RWPE2 (cell line): ENCODE results near the gene GPR26.

Experiments
- ATAC-seq: fragments of 200-7000 bp; cut with Tn5 transposase; 3 replicates; pipeline ENCODE4 v1.9.1; 2021; ENCODE audit warnings: low read depth
- DNase-seq: peaks from one replicate; pipeline ENCODE4 v3.0.0-alpha.2; 2020; ENCODE audit warnings: low spot score
- H3K27ac ChIP-seq: fragments of 450-650 bp; 2 replicates; pipeline ENCODE4 v1.5.1; 2017; ENCODE audit warnings: mild to moderate bottlenecking; ENCODE audit not compliant: poor library complexity, severe bottlenecking
- H3K27me3 ChIP-seq: fragments of 250-450 bp; sonication (Bioruptor Pico); 2 replicates; pipeline ENCODE4 v1.5.1; 2021; ENCODE audit warnings: mild to moderate bottlenecking, moderate library complexity; ENCODE audit not compliant: insufficient read depth, poor library complexity, severe bottlenecking
- H3K36me3 ChIP-seq: fragments of 250-450 bp; sonication (Bioruptor Pico); 2 replicates; pipeline ENCODE4 v1.5.1; 2020; ENCODE audit warnings: low read depth, mild to moderate bottlenecking, moderate library complexity
- H3K4me1 ChIP-seq: fragments of 250-450 bp; sonication (Bioruptor Pico); 2 replicates; pipeline ENCODE4 v1.5.1; 2021; ENCODE audit warnings: mild to moderate bottlenecking, moderate library complexity; ENCODE audit not compliant: insufficient read depth, poor library complexity, severe bottlenecking
- H3K4me3 ChIP-seq: fragments of 250-450 bp; sonication (Bioruptor Pico); 2 replicates; pipeline ENCODE4 v1.5.1; 2021; ENCODE audit warnings: mild to moderate bottlenecking, moderate library complexity; ENCODE audit not compliant: severe bottlenecking
- H3K9me3 ChIP-seq: fragments of 250-450 bp; sonication (Bioruptor Pico); 2 replicates; pipeline ENCODE4 v1.5.1; 2021; ENCODE audit warnings: mild to moderate bottlenecking, moderate library complexity; ENCODE audit not compliant: severe bottlenecking
- CTCF ChIP-seq: fragments of 450-650 bp; IDR thresholded peaks from one replicate; pipeline ENCODE4 v1.5.1; 2017; ENCODE audit warnings: mild to moderate bottlenecking, moderate library complexity; ENCODE audit not compliant: poor library complexity, severe bottlenecking

The GPR26 gene

GRCh38 chr10:123621492-123621891, 44.7 kb upstream of the GPR26 start:
- Histone ChIP-seq H3K36me3 (no peaks in the 10 kb centered on the region), H3K27me3 (no peaks in the 10 kb centered on the region), H3K27ac (no peak overlapping the region), H3K9me3 (no peaks in the 10 kb centered on the region), H3K4me3 (no peak overlapping the region), H3K4me1 (no peaks in the 10 kb centered on the region)
- DNase-seq (no peak), ATAC-seq (no peak)
- no peak for TF ChIP-seq CTCF

- TF ChIP-seq CTCF = no peak
- H3K27ac ChIP-seq = no peak overlapping the region
- H3K4me1 ChIP-seq = no peaks in the 10 kb centered on the region
- H3K4me3 ChIP-seq = no peak overlapping the region
- no peak for ATAC-seq
- H3K27me3 ChIP-seq = no peaks in the 10 kb centered on the region
- no peak for DNase-seq
- H3K9me3 ChIP-seq = no peaks in the 10 kb centered on the region
- H3K36me3 ChIP-seq = no peaks in the 10 kb centered on the region
Measured at GRCh38 chr10:123621916-123622315, 44.2 kb upstream of the GPR26 start.

- no peaks in the 10 kb centered on the region for H3K9me3 ChIP-seq
- TF ChIP-seq CTCF = no peak
- no peaks in the 10 kb centered on the region for H3K36me3 ChIP-seq
- no peaks in the 10 kb centered on the region for H3K4me1 ChIP-seq
- DNase-seq (no peak), ATAC-seq (no peak)
- H3K27ac ChIP-seq = no peak overlapping the region
- no peaks in the 10 kb centered on the region for H3K27me3 ChIP-seq
- no peak overlapping the region for H3K4me3 ChIP-seq
Measured at GRCh38 chr10:123622381-123622780, 43.8 kb upstream of the GPR26 start.

- Histone ChIP-seq H3K9me3 (no peaks in the 10 kb centered on the region), H3K27ac (no peak overlapping the region), H3K36me3 (no peaks in the 10 kb centered on the region), H3K27me3 (no peaks in the 10 kb centered on the region), H3K4me3 (no peak overlapping the region), H3K4me1 (no peaks in the 10 kb centered on the region)
- DNase-seq = no peak
- ATAC-seq = no peak
- TF ChIP-seq CTCF = no peak
Measured at GRCh38 chr10:123624086-123624485, 42.1 kb upstream of the GPR26 start.

GRCh38 chr10:123633106-123633505, 33.0 kb upstream of the GPR26 start:
- no peaks in the 10 kb centered on the region for H3K4me1 ChIP-seq
- H3K4me3 ChIP-seq = no peak overlapping the region
- H3K27ac ChIP-seq = no peak overlapping the region
- ATAC-seq (no peak), DNase-seq (no peak)
- no peaks in the 10 kb centered on the region for H3K9me3 ChIP-seq
- H3K27me3 ChIP-seq = peaks cover 5% of the 10 kb centered on the region
- no peak for TF ChIP-seq CTCF
- H3K36me3 ChIP-seq = no peaks in the 10 kb centered on the region
